GM21423 (cell line): Measurements from ENCODE around the gene SMTNL2.
"Not testable (repeated sequence)": the region's sequence is repeated elsewhere in the genome, so short reads cannot be mapped to it uniquely, and the experiment has no call there.

ENCODE experiments used
- ATAC-seq: cut with Tn5 transposase; IDR thresholded peaks from one replicate; pipeline ENCODE4 v1.9.1; 2021; ENCODE audit warnings: mild to moderate bottlenecking, moderate library complexity; ENCODE audit not compliant: unreplicated experiment

SMTNL2 gene

GRCh38 chr17:4626734-4627256 is 42.5 kb downstream of the SMTNL2 start:
- ATAC-seq, result no peak

- ATAC-seq, result no peak
These were observed 47.1 kb downstream of the SMTNL2 start for GRCh38 chr17:4631431-4631830.

GRCh38 chr17:4631836-4632580 is 47.7 kb downstream of the SMTNL2 start:
- ATAC-seq, result no peak

- ATAC-seq, result no peak
These were observed 48.2 kb downstream of the SMTNL2 start for GRCh38 chr17:4632581-4632920.

GRCh38 chr17:4633643-4634042 is 49.3 kb downstream of the SMTNL2 start:
- ATAC-seq, result no peak

GRCh38 chr17:4634976-4635375 is 50.6 kb downstream of the SMTNL2 start:
- no peak for ATAC-seq

- ATAC-seq, result no peak
These were observed 51.6 kb downstream of the SMTNL2 start for GRCh38 chr17:4635823-4636375.

- ATAC-seq, result no peak
These were observed 52.3 kb downstream of the SMTNL2 start for GRCh38 chr17:4636474-4637100.

- not testable (repeated sequence) for ATAC-seq
These were observed 54.4 kb downstream of the SMTNL2 start for GRCh38 chr17:4638766-4639165.

- ATAC-seq, result not testable (repeated sequence)
These were observed 55.2 kb downstream of the SMTNL2 start for GRCh38 chr17:4639301-4640059.

- not testable (repeated sequence) for ATAC-seq
These were observed 56.4 kb downstream of the SMTNL2 start for GRCh38 chr17:4640569-4641188.

- ATAC-seq, result no peak
These were observed 57.2 kb downstream of the SMTNL2 start, which contains the start of gene ALOX15 for GRCh38 chr17:4641297-4642195. Gene ALOX15, minus strand, starts transcription at chr17:4641678. Its CDS starts 27 bp downstream, at chr17:4641651.

GRCh38 chr17:4642286-4642685 is 58.0 kb downstream of the SMTNL2 start:
- no peak for ATAC-seq

- no peak for ATAC-seq
These were observed 59.3 kb downstream of the SMTNL2 start for GRCh38 chr17:4643676-4644075.

- no peak for ATAC-seq
These were observed 61.3 kb downstream of the SMTNL2 start for GRCh38 chr17:4645642-4646041.

- ATAC-seq, result no peak
These were observed 64.4 kb downstream of the SMTNL2 start for GRCh38 chr17:4648741-4649140.

- no peak for ATAC-seq
These were observed 68.7 kb downstream of the SMTNL2 start for GRCh38 chr17:4652997-4653396.

- not testable (repeated sequence) for ATAC-seq
These were observed 71.6 kb downstream of the SMTNL2 start for GRCh38 chr17:4655933-4656332.

GRCh38 chr17:4657678-4658077 is 73.3 kb downstream of the SMTNL2 start:
- no peak for ATAC-seq
